ENCODE results near the gene CFAP46. TPM values are rescaled to one million over a fixed set of nuclear protein-coding genes. Genes with fewer than 3 reads are reported as not detected.

The CFAP46 gene
- polyA plus RNA-seq, 1 donor from 2014 or later: 2.6 TPM

DNA sequence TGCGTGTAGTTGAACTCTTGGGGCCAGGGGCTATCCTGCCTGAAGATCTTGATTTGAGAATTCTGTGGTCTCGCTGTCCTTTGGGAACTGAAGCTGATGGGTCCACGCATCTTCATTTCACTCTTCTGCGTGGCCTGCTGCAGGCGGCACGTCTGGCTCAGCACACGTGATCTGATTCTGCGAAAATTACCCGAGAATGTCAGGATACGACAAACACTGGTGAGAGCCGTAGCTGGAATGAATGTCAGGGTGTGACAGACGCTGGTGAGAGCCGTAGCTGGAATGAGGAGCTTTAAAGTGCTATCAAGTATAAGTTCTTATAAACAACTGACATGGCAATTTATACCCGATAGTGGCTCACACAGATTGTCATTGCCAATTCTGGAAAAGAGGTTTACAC lies 44.6 kb upstream of the CFAP46 start:
- no peak overlapping the region for H3K27ac ChIP-seq (ENCODE audit: low read length)
- no peak overlapping the region for H2AFZ ChIP-seq (ENCODE audit: low read depth, low read length)
- H3K36me3 ChIP-seq (ENCODE audit: insufficient read depth, low read length): no peaks in the 10 kb centered on the region
- no peak overlapping the region for H3K4me2 ChIP-seq (ENCODE audit: low read length)
- no peaks in the 10 kb centered on the region for H3F3A ChIP-seq (ENCODE audit: insufficient read depth, low read length, poor library complexity, severe bottlenecking)
- no peaks in the 10 kb centered on the region for H4K20me1 ChIP-seq (ENCODE audit: insufficient read depth)
- no peaks in the 10 kb centered on the region for H3K79me2 ChIP-seq (replicated peaks; ENCODE audit: insufficient read depth, low read length)
- H3K4me3 ChIP-seq (ENCODE audit: low read length): no peak overlapping the region
- H3K9me2 ChIP-seq (ENCODE audit: insufficient read depth, low read length): no peaks in the 10 kb centered on the region
- TF ChIP-seq MXI1 (conservative IDR thresholded peaks at IDR 0.05; ENCODE audit: poor library complexity, severe bottlenecking): no peak
- peak; percentile 25 for TF ChIP-seq POLR2AphosphoS5 (IDR thresholded peaks at IDR 0.05)
- TF ChIP-seq EP300 (conservative IDR thresholded peaks at IDR 0.05; ENCODE audit: poor library complexity, severe bottlenecking): peak; percentile 66
- no peak for TF ChIP-seq TAF1 (IDR thresholded peaks at IDR 0.05; ENCODE audit: low read depth)
- no peak for TF ChIP-seq SMC3 (conservative IDR thresholded peaks at IDR 0.05; ENCODE audit: poor library complexity)
- no peak for TF ChIP-seq EZH2 (IDR thresholded peaks at IDR 0.05; ENCODE audit: borderline replicate concordance, insufficient read depth, low read length, poor library complexity, severe bottlenecking)
- TF ChIP-seq, protein P1, sequence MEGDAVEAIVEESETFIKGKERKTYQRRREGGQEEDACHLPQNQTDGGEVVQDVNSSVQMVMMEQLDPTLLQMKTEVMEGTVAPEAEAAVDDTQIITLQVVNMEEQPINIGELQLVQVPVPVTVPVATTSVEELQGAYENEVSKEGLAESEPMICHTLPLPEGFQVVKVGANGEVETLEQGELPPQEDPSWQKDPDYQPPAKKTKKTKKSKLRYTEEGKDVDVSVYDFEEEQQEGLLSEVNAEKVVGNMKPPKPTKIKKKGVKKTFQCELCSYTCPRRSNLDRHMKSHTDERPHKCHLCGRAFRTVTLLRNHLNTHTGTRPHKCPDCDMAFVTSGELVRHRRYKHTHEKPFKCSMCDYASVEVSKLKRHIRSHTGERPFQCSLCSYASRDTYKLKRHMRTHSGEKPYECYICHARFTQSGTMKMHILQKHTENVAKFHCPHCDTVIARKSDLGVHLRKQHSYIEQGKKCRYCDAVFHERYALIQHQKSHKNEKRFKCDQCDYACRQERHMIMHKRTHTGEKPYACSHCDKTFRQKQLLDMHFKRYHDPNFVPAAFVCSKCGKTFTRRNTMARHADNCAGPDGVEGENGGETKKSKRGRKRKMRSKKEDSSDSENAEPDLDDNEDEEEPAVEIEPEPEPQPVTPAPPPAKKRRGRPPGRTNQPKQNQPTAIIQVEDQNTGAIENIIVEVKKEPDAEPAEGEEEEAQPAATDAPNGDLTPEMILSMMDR (IDR thresholded peaks at IDR 0.05; ENCODE audit: poor library complexity, severe bottlenecking): no peak
- no peak for TF ChIP-seq RAD21 (conservative IDR thresholded peaks at IDR 0.05)
- TF ChIP-seq, protein P2, sequence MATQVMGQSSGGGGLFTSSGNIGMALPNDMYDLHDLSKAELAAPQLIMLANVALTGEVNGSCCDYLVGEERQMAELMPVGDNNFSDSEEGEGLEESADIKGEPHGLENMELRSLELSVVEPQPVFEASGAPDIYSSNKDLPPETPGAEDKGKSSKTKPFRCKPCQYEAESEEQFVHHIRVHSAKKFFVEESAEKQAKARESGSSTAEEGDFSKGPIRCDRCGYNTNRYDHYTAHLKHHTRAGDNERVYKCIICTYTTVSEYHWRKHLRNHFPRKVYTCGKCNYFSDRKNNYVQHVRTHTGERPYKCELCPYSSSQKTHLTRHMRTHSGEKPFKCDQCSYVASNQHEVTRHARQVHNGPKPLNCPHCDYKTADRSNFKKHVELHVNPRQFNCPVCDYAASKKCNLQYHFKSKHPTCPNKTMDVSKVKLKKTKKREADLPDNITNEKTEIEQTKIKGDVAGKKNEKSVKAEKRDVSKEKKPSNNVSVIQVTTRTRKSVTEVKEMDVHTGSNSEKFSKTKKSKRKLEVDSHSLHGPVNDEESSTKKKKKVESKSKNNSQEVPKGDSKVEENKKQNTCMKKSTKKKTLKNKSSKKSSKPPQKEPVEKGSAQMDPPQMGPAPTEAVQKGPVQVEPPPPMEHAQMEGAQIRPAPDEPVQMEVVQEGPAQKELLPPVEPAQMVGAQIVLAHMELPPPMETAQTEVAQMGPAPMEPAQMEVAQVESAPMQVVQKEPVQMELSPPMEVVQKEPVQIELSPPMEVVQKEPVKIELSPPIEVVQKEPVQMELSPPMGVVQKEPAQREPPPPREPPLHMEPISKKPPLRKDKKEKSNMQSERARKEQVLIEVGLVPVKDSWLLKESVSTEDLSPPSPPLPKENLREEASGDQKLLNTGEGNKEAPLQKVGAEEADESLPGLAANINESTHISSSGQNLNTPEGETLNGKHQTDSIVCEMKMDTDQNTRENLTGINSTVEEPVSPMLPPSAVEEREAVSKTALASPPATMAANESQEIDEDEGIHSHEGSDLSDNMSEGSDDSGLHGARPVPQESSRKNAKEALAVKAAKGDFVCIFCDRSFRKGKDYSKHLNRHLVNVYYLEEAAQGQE (IDR thresholded peaks at IDR 0.05; ENCODE audit: borderline replicate concordance): no peak
- H3K9ac ChIP-seq (ENCODE audit: low read length): no peak overlapping the region
- no peaks in the 10 kb centered on the region for H3K27me3 ChIP-seq (ENCODE audit: insufficient read depth, low read depth, low read length)
- H3K9me3 ChIP-seq (ENCODE audit: low read length): no peaks in the 10 kb centered on the region

DNA sequence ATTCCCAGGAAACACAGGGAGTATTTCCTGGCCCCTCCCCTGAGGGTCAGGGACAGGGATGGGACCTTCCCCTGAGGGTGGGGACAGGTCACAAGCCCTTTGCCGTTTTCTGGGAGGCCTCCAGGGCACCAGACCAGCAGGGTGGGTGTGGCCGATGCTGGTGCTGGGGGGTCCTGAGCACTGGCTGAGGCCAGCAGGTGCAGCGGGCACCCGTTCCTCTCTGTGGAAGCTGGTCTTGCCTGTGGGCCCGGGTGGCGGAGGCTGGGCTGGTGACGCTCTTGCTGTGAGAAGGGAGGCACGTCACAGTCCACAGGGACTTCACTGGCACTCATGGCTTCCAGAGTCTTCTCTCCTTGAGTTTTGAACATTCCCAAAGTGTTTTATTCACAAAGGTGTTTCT lies 44.2 kb upstream of the CFAP46 start:
- Histone ChIP-seq H3K27ac (ENCODE audit: low read length) (no peak overlapping the region), H3K36me3 (ENCODE audit: insufficient read depth, low read length) (no peaks in the 10 kb centered on the region), H3K4me3 (ENCODE audit: low read length) (no peak overlapping the region), H3K27me3 (ENCODE audit: insufficient read depth, low read depth, low read length) (no peaks in the 10 kb centered on the region), H3K4me2 (ENCODE audit: low read length) (no peak overlapping the region), H3K9me2 (ENCODE audit: insufficient read depth, low read length) (no peaks in the 10 kb centered on the region), H3F3A (ENCODE audit: insufficient read depth, low read length, poor library complexity, severe bottlenecking) (no peaks in the 10 kb centered on the region), H2AFZ (ENCODE audit: low read depth, low read length) (no peak overlapping the region), H4K20me1 (ENCODE audit: insufficient read depth) (no peaks in the 10 kb centered on the region), H3K9ac (ENCODE audit: low read length) (no peak overlapping the region), H3K79me2 (replicated peaks; ENCODE audit: insufficient read depth, low read length) (no peaks in the 10 kb centered on the region), H3K9me3 (ENCODE audit: low read length) (no peaks in the 10 kb centered on the region)
- TF ChIP-seq MXI1 (conservative IDR thresholded peaks at IDR 0.05; ENCODE audit: poor library complexity, severe bottlenecking) (no peak), EZH2 (IDR thresholded peaks at IDR 0.05; ENCODE audit: borderline replicate concordance, insufficient read depth, low read length, poor library complexity, severe bottlenecking) (no peak), TAF1 (IDR thresholded peaks at IDR 0.05; ENCODE audit: low read depth) (no peak), SMC3 (conservative IDR thresholded peaks at IDR 0.05; ENCODE audit: poor library complexity) (no peak)

All from neural cell (in vitro differentiated cells).